ENCODE data around the gene MAP3K9.
"Not testable (repeated sequence)": the region's sequence is repeated elsewhere in the genome, so short reads cannot be mapped to it uniquely, and the experiment has no call there.

MAP3K9 gene

GRCh38 chr14:70724110-70724509 lies 85.2 kb downstream of the MAP3K9 start:
- DNase-seq (ENCODE audit: low read depth), result no peak

- no peak for DNase-seq (ENCODE audit: low read depth)
Observed at GRCh38 chr14:70723276-70723675, 86.0 kb downstream of the MAP3K9 start.

DNA sequence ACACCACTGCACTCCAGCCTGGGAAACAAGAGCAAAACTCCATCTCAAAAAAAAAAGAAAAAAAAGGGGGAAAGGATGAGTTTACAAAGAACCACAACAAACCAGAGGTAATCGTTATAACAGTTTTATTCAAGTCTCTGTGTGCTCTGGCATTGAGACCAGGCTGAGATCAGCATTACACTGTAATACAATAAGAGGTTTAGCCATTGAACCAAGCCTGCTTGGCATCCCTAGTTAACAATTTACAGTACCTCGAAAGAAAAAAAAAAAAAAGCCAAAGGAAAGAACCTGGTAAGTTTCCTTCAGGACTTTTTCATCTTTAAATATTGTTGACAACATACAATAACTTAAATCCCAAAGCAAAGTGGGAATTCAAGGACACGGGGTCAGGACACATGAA lies 86.9 kb downstream of the MAP3K9 start:
- no peak for DNase-seq (ENCODE audit: low read depth)

- no peak for DNase-seq (ENCODE audit: low read depth)
Observed at GRCh38 chr14:70721542-70721941, 87.8 kb downstream of the MAP3K9 start.

GRCh38 chr14:70718383-70719118 lies 90.8 kb downstream of the MAP3K9 start:
- DNase-seq (ENCODE audit: low read depth), result no peak

DNA sequence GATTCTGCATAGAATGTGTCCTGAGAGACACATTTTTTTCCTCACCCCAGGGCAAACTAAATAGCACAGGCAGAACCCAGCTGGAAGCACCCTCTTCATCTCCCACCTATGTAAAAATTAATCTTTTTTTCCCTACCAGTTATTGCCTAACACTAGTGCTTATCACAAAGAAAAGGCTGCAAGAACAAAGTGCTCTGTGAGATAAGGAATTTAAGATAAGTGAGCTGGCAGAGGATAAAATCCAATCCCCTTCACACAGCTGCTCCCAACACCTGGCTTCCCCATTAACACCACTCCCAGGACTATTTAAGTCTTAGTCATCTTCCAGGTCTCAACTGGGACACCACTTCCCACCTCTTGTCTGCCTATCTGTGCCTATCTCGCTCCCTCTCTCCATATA lies 92.4 kb downstream of the MAP3K9 start:
- DNase-seq (ENCODE audit: low read depth), result no peak

DNA sequence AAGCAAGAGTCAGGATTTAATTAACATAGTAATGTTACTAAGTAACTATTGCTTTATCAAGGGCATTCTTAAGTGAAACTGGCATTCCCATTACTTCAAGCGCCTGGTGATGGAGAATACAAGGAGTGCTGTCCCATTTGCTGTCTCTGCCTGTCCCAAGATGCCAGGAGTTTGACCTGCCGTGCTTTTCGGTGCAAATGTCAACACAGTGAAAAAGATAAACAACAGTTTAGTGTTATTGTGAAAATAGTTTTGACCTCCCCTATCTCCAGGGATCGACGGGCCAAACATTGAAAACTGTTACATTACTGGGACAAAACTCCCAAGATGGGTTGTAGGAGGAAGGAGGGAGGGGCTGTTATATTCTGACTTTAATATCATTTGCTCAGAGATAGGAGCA lies 92.8 kb downstream of the MAP3K9 start:
- no peak for DNase-seq (ENCODE audit: low read depth)

DNA sequence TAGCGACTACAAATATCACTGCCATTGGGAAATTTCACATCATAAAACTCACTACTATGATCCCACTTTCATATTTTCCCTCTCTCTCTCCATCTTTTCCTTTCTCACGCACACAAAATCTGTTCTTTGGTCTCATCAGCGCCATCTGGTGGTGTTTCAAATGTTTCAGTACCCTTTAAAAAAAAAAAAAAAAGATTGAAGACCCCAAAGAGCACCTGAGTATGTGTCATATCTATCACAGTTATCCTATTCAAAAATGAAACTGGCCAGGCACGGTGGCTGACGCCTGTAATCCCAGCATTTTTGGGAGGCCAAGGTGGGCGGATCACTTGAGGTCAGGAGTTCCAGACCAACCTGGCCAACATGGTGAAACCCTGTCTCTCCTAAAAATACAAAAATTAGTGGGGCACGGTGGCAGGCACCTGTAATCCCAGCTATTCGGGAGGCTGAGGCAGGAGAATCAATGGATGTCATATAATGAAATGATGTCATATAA lies 95.2 kb downstream of the MAP3K9 start:
- peak; percentile 6 for DNase-seq (ENCODE audit: low read depth)

DNA sequence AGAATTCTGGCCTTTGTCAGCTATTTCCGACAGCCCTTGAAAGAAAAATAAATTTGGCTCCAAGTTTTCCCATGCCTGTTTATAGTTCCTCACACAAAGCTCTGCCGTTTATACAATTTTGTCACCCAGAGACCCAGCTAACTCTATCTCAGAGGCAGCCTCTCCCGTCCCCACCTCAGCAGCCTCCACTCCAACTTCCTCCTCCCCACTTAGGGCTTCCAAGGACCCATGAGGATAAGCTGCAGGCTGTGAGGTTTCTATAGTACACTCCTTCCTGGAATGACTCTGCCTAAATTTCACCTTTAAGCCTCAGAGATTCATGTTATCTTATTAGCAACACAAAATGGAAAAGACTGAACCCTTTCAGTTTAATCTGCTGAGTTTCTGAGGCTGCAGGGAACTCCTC lies 95.8 kb downstream of the MAP3K9 start:
- DNase-seq (ENCODE audit: low read depth), result no peak

GRCh38 chr14:70713096-70713495 lies 96.2 kb downstream of the MAP3K9 start:
- no peak for DNase-seq (ENCODE audit: low read depth)

DNA sequence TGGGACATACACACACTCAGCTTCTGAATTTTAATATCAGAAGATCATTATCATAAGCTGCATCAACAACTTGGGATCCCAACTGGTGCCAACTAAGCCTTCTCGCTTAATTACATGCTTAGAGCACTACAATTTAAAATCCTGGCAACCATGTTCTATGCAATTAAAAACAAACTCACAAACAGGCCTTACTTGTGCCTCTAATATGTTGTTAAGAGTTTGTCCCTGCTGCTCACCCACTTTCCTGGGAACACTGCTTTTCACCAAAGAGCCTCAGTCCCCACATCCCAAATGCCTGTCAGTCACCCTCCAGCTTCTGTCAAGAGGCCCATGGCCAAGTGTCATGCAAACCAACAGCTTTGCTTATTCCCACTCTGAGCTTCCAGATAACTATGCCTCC lies 97.9 kb downstream of the MAP3K9 start:
- DNase-seq (ENCODE audit: low read depth), result no peak

DNA sequence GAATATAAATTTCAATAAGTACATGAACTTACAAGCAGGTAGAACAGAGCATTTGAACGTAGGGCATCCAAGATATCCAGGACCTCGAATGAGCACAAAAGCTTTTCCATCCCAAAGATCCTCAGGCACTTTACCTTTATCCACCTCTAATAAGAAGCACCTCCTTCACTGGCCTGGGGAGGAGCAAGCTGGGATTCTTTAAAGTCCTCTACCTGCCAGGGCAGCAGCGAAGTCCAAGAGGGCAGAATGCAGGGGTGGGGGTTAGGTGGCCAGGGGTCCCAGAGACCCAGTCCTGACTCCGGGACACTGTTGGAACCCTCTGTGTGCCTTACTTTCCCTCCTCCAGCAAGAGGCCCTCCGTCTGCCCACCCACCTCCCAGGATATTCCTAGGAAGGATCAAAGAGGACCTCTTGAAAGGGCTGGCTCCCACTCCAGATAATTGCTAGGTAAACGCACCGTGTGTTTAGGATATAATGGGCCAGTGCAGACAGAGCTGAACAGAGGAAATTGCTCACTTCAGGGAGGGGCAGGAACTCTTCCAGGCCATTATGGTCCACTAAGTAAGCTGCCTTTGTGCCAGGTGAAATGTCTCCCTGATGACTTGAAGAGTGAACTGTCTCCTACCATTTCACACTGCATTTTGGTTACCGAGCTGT lies 99.5 kb downstream of the MAP3K9 start:
- no peak for DNase-seq (ENCODE audit: low read depth)

DNA sequence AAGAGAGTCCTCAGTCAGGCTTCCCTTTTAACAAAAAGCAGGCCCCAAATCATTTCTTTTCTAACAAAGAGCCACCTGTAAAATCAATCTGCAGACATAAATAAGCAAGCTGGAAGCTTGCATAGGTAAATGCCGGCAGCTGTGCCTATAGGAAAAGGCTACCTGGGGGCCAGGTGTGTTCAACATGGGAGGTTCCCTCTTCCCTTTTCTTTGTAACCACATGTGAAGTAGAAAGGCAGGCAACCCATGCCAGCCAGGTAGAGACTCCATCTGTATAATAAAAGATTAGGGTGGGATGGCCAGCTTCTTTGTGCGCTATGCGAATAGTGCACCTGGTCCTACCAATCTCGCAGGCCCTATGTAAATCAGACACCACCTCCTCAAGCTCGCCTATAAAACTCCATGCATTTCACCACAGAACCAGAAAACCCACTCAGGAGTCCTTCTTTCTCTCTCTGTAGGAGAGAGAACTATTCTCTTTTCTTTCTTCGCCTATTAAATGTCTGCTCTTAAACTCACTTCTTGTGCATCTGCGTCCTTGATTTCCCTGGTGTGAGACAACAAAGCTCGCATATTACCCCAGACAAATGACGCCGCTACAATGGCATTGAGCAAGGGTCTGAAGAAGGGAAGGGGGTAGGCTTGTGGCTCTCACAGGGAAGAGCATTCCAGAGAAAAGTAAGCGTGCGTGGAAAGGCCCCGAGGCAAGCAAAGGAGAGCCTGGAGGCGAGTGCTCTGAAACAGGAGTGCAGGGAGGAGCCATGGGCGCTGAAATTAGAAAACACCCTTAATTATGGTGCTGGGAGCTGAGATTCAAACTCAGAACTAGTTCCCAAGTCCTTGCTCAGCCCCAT lies 100.4 kb downstream of the MAP3K9 start:
- DNase-seq (ENCODE audit: low read depth), result no peak

- DNase-seq (ENCODE audit: low read depth), result no peak
Observed at GRCh38 chr14:70707138-70708038, 101.9 kb downstream of the MAP3K9 start.

DNA sequence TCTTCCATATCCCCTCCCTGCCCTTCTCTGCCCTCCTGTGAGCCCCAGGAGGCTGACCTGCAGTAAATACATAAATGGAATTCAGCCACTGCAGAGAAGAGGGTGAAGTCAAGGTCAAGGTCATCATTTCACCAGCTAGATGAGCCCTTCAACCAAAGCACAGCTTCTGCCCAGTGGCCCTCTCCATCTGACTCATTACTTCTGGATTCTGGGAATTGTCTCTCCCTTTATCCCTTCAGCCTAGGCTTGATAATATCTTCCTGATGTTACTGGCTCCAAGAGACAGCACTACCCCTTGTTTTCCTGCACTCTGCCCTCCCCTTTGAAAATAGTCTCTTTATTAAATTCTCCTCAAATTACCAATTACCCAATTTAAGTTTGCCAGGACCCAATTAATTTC lies 103.1 kb downstream of the MAP3K9 start:
- no peak for DNase-seq (ENCODE audit: low read depth)

DNA sequence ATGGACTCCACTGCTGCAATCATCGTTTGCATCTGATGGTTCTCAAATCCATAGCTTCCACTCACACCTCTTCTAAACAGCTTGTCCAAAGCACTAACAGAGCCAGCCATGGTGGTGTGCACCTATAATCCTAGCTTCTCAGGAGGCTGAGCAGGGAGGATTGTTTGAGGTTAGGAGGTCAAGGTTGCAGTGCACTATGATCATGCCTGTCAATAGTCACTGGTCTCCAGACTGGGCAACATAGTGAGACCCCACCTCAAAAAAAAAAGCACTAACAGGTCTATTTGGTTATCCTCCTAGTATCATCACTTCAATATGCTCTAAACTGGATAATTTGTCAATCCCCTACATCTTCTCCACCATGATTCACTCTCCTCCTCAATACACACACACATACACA lies 104.4 kb downstream of the MAP3K9 start:
- no peak for DNase-seq (ENCODE audit: low read depth)

GRCh38 chr14:70703621-70704168 lies 105.6 kb downstream of the MAP3K9 start:
- not testable (repeated sequence) for DNase-seq (ENCODE audit: low read depth)

GRCh38 chr14:70702161-70702560 lies 107.2 kb downstream of the MAP3K9 start:
- no peak for DNase-seq (ENCODE audit: low read depth)

DNA sequence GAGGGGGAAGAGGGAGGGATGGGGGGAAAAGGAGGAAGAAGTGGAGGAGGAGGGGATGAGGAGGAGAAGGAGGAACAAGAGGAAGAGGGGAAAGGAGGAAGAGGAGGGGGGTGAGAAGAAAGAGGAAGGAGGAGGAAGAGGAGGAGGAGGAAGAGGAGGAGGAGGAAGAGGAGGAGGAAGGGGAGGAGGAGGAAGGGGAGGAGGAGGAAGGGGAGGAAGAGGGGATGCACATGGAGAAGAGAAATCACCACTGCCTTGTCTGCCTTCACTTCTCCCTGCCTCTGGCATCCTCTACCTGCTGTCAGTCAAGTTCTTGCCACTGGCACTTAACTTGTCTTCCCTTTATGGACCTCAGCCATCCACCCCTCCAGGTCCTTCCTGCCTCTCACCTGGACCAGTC lies 107.7 kb downstream of the MAP3K9 start:
- DNase-seq (ENCODE audit: low read depth), result no peak

- DNase-seq (ENCODE audit: low read depth), result no peak
Observed at GRCh38 chr14:70700955-70701585, 108.2 kb downstream of the MAP3K9 start.

GRCh38 chr14:70699646-70700045 lies 109.7 kb downstream of the MAP3K9 start:
- no peak for DNase-seq (ENCODE audit: low read depth)

All from stimulated activated CD8-positive, alpha-beta memory T cell treated with anti-CD3 and anti-CD28 coated beads, Interleukin-4, amount 100 ng/mL, for 24 hours (primary cell).